ENCODE results near the gene KYAT1. TPM values are rescaled to one million over a fixed set of nuclear protein-coding genes. Genes with fewer than 3 reads are reported as not detected.

Gene KYAT1
- polyA plus RNA-seq, 2 of the 4 experiments (the other 2 are of a cell fraction): 8.4 to 10.0 TPM

DNA sequence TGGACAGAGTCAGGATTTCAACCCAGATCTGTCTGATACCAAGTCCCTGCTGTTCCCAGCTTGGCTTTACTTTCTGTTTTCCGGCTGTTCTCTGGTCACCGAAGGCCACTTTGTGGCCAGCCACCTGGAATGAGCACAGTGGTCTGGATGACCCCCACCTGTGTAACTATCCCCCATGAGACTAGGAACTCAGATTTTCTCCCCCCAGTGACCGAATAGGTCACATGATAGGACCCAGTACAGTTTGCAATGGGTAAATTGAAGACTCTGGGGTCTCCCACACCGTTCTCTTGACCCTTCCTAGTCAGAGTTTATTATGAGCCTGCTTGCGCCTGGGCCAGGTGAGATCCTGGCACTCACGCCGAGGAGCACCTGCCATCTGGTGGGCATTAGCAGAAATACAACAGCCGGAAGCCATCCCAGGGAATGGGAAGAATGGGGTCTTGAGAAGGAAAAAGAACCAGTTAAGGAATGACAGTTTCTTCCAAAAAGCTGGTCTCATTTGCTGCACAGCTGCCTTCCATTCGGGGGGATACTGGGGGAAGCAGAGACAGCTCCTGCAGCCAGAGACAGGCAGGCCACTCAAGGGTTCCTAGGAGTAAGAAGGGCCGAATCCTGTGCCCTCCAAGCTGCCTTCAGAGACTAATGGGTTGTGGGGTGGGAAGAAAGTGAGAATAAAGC is 46.1 kb upstream of the KYAT1 start:
- peaks cover 4% of the 10 kb centered on the region for H3K4me1 ChIP-seq
- peak overlapping the region; percentile 65 to 72; a peak in 5 of 6 replicates for H3K27ac ChIP-seq
- CTCF ChIA-PET: interaction anchor here (0.6 to 14.3 kb wide), 71 partner anchors 8 to 1702 kb away, joined by 3 to 244 read pairs (median 5); partner anchors contain the start of genes DOLK, ENDOG, KYAT1 and NUP188
- WGBS (ENCODE audit: missing lambda C conversion rate): 24% methylated on average over 10 of the region's 10 CpGs
- no peak for FAIRE-seq
- no peaks in the 10 kb centered on the region for H3K9me3 ChIP-seq
- peak; percentile 70 to 83 for DNase-seq (ENCODE audit: low read depth in 1 of 2, low spot score in 1 of 2)
- TF ChIP-seq CTCF (IDR thresholded peaks at IDR 0.05): peak; percentile 93
- no peak for TF ChIP-seq KDM1A (IDR thresholded peaks at IDR 0.05; ENCODE audit: low read depth)
- TF ChIP-seq SMC3 (IDR thresholded peaks at IDR 0.05): peak; percentile 99
- no peak for TF ChIP-seq HOXA7 (CRISPR knock-in tag; IDR thresholded peaks at IDR 0.05)
- TF ChIP-seq, protein P1, sequence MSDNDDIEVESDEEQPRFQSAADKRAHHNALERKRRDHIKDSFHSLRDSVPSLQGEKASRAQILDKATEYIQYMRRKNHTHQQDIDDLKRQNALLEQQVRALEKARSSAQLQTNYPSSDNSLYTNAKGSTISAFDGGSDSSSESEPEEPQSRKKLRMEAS (IDR thresholded peaks at IDR 0.05): peak; percentile 47; the same call in 1 of the 2 replicates
- no peak for TF ChIP-seq PHF8 (IDR thresholded peaks at IDR 0.05; ENCODE audit: borderline replicate concordance, low read depth)
- no peak for TF ChIP-seq MAFK (IDR thresholded peaks at IDR 0.05; ENCODE audit: partially characterized antibody)
- TF ChIP-seq RAD21 (conservative IDR thresholded peaks at IDR 0.05 in 1 of 2, IDR thresholded peaks at IDR 0.05 in 1 of 2): peak; percentile 98 to 99
- POLR2A ChIA-PET: no interaction called here
- H3K4me3 ChIP-seq: no peak overlapping the region
- H3K4me2 ChIP-seq: 0 out of 3 replicates have a peak overlapping the region, but pooled peaks have one; percentile 15
- peak; percentile 93 to 94 for ATAC-seq

- Histone ChIP-seq H3K27ac (no peak overlapping the region; a peak in 1 of 6 replicates), H3K4me1 (peaks cover 30% of the 10 kb centered on the region), H3K9me3 (no peaks in the 10 kb centered on the region), H3K4me3 (no peak overlapping the region), H3K4me2 (no peak overlapping the region)
- ATAC-seq (no peak), FAIRE-seq (no peak), DNase-seq (ENCODE audit: low read depth in 1 of 2, low spot score in 1 of 2) (no peak)
- TF ChIP-seq HOXB5 (CRISPR knock-in tag; IDR thresholded peaks at IDR 0.05) (no peak), HOXA7 (CRISPR knock-in tag; IDR thresholded peaks at IDR 0.05) (no peak), CEBPB (IDR thresholded peaks at IDR 0.05) (peak; percentile 72 to 93; a peak in 3 of 4 replicates), MAZ (IDR thresholded peaks at IDR 0.05; ENCODE audit: borderline replicate concordance, low read depth, low read length) (no peak)
- CTCF ChIA-PET: interaction anchor here (1.0 to 14.3 kb wide), 4 partner anchors 45 to 104 kb away, joined by 3 to 244 read pairs (median 32); partner anchors contain the start of gene ENDOG
- WGBS (ENCODE audit: missing lambda C conversion rate): 96% methylated on average over 6 of the region's 6 CpGs
- POLR2A ChIA-PET: no interaction called here
Observed at GRCh38 chr9:128923493-128923883, 41.7 kb upstream of the KYAT1 start.

DNA sequence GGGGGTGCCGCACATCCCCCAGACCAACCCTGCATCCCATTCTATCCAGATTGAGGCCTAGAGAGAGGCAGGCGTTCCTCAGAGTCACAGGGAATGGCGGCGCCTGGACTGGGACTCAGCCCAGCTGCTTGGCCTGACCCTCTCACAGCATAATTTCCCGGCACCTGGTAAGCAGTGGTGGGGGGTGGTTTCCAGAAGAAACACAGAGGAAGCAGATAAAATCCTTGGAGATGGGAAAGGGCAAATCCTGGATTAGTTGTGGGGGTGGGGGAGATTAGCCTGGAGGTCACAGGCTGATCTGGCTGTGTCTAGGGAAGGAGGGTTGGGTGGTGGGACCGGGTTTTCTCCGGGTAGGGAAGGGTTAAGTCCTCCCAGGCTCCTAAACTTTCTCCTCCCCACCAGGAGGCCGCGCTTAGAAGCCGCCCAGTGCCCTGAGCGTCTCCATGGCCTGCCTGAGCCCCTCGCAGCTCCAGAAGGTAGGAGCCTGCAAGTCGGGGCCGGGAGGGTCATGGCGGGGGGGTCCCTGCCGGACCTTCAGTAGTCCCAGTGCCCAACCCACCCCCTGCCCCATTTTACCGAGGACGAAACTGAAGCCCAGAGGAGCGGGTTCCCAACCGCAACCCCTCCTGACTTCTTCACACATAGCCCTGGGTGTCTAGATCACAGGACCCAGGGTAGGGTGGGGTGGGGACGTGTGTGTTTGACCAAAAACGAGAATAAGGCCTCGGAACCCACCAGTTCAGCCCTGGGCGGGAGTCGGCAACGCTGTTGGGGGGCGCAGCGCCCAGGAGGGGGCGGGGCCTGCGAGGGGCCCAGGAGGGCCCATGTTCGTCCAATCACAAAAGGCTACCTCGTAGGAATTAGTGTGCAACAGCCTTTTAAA is 40.4 kb upstream of the KYAT1 start:
- H3K4me1 ChIP-seq: peaks cover 33% of the 10 kb centered on the region; the same call in 2 of the 3 replicates
- H3K27ac ChIP-seq: peak overlapping the region; percentile 37 to 62; a peak in 4 of 6 replicates
- H3K9me3 ChIP-seq: no peaks in the 10 kb centered on the region
- no peak for TF ChIP-seq KDM1A (IDR thresholded peaks at IDR 0.05; ENCODE audit: low read depth)
- no peak for TF ChIP-seq JUNB (IDR thresholded peaks at IDR 0.05)
- TF ChIP-seq NPAS2 (CRISPR knock-in tag; IDR thresholded peaks at IDR 0.05; ENCODE audit: borderline replicate concordance): no peak
- no peak for TF ChIP-seq NFE2L2 (conservative IDR thresholded peaks at IDR 0.05; ENCODE audit: low read length)
- TF ChIP-seq ESRRA (IDR thresholded peaks at IDR 0.05; ENCODE audit: borderline replicate concordance, low read length): no peak
- no peak for TF ChIP-seq FOSB (CRISPR knock-in tag; IDR thresholded peaks at IDR 0.05)
- no peak for TF ChIP-seq ZC3H11A (IDR thresholded peaks at IDR 0.05)
- TF ChIP-seq RAD21 (conservative IDR thresholded peaks at IDR 0.05 in 1 of 2, IDR thresholded peaks at IDR 0.05 in 1 of 2): no peak
- TF ChIP-seq GATA3 (IDR thresholded peaks at IDR 0.05; ENCODE audit: borderline replicate concordance): no peak
- TF ChIP-seq HOXA7 (CRISPR knock-in tag; IDR thresholded peaks at IDR 0.05): no peak
- TF ChIP-seq HEYL (CRISPR knock-in tag; IDR thresholded peaks at IDR 0.05): no peak
- TF ChIP-seq TFCP2L1 (CRISPR knock-in tag; IDR thresholded peaks at IDR 0.05): no peak
- no peak for TF ChIP-seq POLR2AphosphoS2 (conservative IDR thresholded peaks at IDR 0.05; ENCODE audit: low read length)
- no peak for TF ChIP-seq MYC (IDR thresholded peaks at IDR 0.05; ENCODE audit: borderline replicate concordance, low read length)
- no peak for TF ChIP-seq SREBF2 (IDR thresholded peaks at IDR 0.05)
- TF ChIP-seq HDAC2 (IDR thresholded peaks at IDR 0.05): no peak
- no peak for TF ChIP-seq USF2 (IDR thresholded peaks at IDR 0.05)
- no peak for TF ChIP-seq CHD4 (IDR thresholded peaks at IDR 0.05; ENCODE audit: borderline replicate concordance)
- TF ChIP-seq CEBPB (IDR thresholded peaks at IDR 0.05): no peak
- no peak for TF ChIP-seq SMC3 (IDR thresholded peaks at IDR 0.05)
- ChIA-PET CTCF (interaction anchor here (0.6 to 14.3 kb wide), 4 partner anchors 42 to 70 kb away, joined by 3 to 244 read pairs (median 4); no protein-coding TSS in a partner anchor), POLR2A (no interaction called here)
- no peak overlapping the region for H3K4me3 ChIP-seq
- 73% methylated on average over 28 of the region's 32 CpGs for WGBS (ENCODE audit: missing lambda C conversion rate)
- no peak for FAIRE-seq
- no peak; a peak in 2 of 6 replicates for ATAC-seq
- no peak for DNase-seq (ENCODE audit: low read depth in 1 of 2, low spot score in 1 of 2)
- H3K4me2 ChIP-seq: no peak overlapping the region
